MM.1S (cell line): Measurements from ENCODE around the gene CMTR1.

ENCODE experiments used
- DNase-seq: peaks from one replicate; pipeline ENCODE4 v3.0.0-alpha.2; 2015
- H2AFZ ChIP-seq: fragments of 300-600 bp; sonication (generic); 2 replicates; pipeline ENCODE4 v1.6.0; 2016; ENCODE audit warnings: antibody characterized with exemption, low read length
- H3F3A ChIP-seq: fragments of 300-600 bp; sonication (generic); 2 replicates; pipeline ENCODE4 v1.6.1; 2016; ENCODE audit warnings: mild to moderate bottlenecking, antibody characterized with exemption, low read length, moderate library complexity, mixed read lengths; ENCODE audit not compliant: insufficient read depth
- H3K27ac ChIP-seq: fragments of 300-600 bp; sonication (generic); 2 replicates; pipeline ENCODE4 v1.5.1; 2016; ENCODE audit warnings: mild to moderate bottlenecking, low read length
- H3K27me3 ChIP-seq: fragments of 300-600 bp; sonication (generic); replicated peaks from 2 replicates; pipeline ENCODE4 v1.6.0; 2016; ENCODE audit warnings: low read length; ENCODE audit not compliant: insufficient read depth
- H3K36me3 ChIP-seq: fragments of 300-600 bp; sonication (generic); replicated peaks from 2 replicates; pipeline ENCODE4 v1.6.1; 2016; ENCODE audit warnings: mild to moderate bottlenecking, low read length, mixed read lengths; ENCODE audit not compliant: insufficient read depth
- H3K4me1 ChIP-seq: fragments of 300-600 bp; sonication (generic); 2 replicates; pipeline ENCODE4 v1.6.1; 2016; ENCODE audit warnings: low read length, mixed read lengths
- H3K4me2 ChIP-seq: fragments of 300-600 bp; sonication (generic); 2 replicates; pipeline ENCODE4 v1.6.0; 2016; ENCODE audit warnings: low read depth, low read length
- H3K4me3 ChIP-seq: fragments of 300-600 bp; sonication (generic); 2 replicates; pipeline ENCODE4 v1.5.1; 2016; ENCODE audit warnings: low read length, mixed read lengths
- H3K79me2 ChIP-seq: fragments of 300-600 bp; sonication (generic); 2 replicates; pipeline ENCODE4 v1.6.1; 2016; ENCODE audit warnings: mixed run types, low read length, mixed read lengths
- H3K9ac ChIP-seq: fragments of 300-600 bp; sonication (generic); 2 replicates; pipeline ENCODE4 v1.6.1; 2016; ENCODE audit warnings: low read length, mixed read lengths
- H3K9me2 ChIP-seq: fragments of 300-600 bp; sonication (generic); replicated peaks from 2 replicates; pipeline ENCODE4 v1.6.1; 2016; ENCODE audit warnings: mild to moderate bottlenecking, low read length, mixed read lengths; ENCODE audit not compliant: insufficient read depth
- H3K9me3 ChIP-seq: fragments of 300-600 bp; sonication (generic); replicated peaks from 2 replicates; pipeline ENCODE4 v1.6.1; 2016; ENCODE audit warnings: mild to moderate bottlenecking, low read length, mixed read lengths; ENCODE audit not compliant: insufficient read depth
- H4K20me1 ChIP-seq: fragments of 300-600 bp; sonication (generic); 2 replicates; pipeline ENCODE4 v1.6.1; 2016; ENCODE audit warnings: mild to moderate bottlenecking, low read length, moderate library complexity, mixed read lengths; ENCODE audit not compliant: insufficient read depth
- CTCF ChIP-seq: fragments of 300-600 bp; sonication (generic); IDR thresholded peaks from 2 replicates; pipeline ENCODE4 v1.5.1; 2016; ENCODE audit warnings: antibody characterized with exemption, low read length, mixed read lengths
- EZH2 ChIP-seq: fragments of 300-600 bp; sonication (generic); optimal IDR thresholded peaks from 2 replicates; pipeline ENCODE3; 2017; ENCODE audit warnings: low read depth, mild to moderate bottlenecking, antibody characterized with exemption, low read length, mixed read lengths
- EZH2phosphoT487 ChIP-seq: fragments of 300-600 bp; sonication (generic); IDR thresholded peaks from 2 replicates; pipeline ENCODE4 v1.6.1; 2018; ENCODE audit warnings: antibody characterized with exemption, low read length

CMTR1 gene

GRCh38 chr6:37503309-37503965, 70.4 kb downstream of the CMTR1 start:
- no peaks in the 10 kb centered on the region for H3K9me3 ChIP-seq
- H3K27ac ChIP-seq: no peak overlapping the region
- no peaks in the 10 kb centered on the region for H4K20me1 ChIP-seq
- no peak overlapping the region for H3K4me3 ChIP-seq
- no peaks in the 10 kb centered on the region for H3K36me3 ChIP-seq
- DNase-seq: no peak
- H3K4me2 ChIP-seq: no peak overlapping the region
- no peak for TF ChIP-seq CTCF
- TF ChIP-seq EZH2: no peak
- no peak for TF ChIP-seq EZH2phosphoT487
- no peak overlapping the region for H2AFZ ChIP-seq
- peaks cover 5% of the 10 kb centered on the region; the same call in 1 of the 2 replicates for H3K4me1 ChIP-seq
- no peaks in the 10 kb centered on the region for H3F3A ChIP-seq
- H3K9me2 ChIP-seq: no peaks in the 10 kb centered on the region
- H3K79me2 ChIP-seq: peaks cover 9% of the 10 kb centered on the region
- no peak overlapping the region for H3K9ac ChIP-seq
- H3K27me3 ChIP-seq: no peaks in the 10 kb centered on the region

DNA sequence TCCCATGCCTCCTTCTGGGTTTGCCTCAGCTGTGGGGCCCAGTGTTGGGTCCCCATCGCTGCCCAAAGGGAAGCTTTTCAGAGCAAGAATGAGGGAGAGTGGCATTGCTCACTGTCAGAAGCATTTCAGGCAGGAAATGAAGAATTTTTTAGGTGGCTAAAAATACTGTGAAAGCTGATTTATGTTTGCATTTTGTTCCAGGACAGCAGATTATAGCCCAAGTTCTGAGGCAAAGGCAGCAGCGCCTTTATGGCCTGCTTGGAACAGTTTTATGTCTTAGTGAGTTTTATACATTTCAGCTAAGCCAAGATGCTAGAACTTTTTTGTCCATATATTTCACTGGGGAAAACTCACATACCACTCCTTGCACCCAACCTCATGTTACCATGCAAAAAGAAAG, 71.0 kb downstream of the CMTR1 start:
- DNase-seq: no peak
- TF ChIP-seq EZH2 (no peak), CTCF (no peak), EZH2phosphoT487 (no peak)
- no peaks in the 10 kb centered on the region for H3F3A ChIP-seq
- H3K9me2 ChIP-seq: no peaks in the 10 kb centered on the region
- H3K4me3 ChIP-seq: no peak overlapping the region
- H3K9ac ChIP-seq: no peak overlapping the region
- peaks cover 5% of the 10 kb centered on the region for H3K79me2 ChIP-seq
- no peaks in the 10 kb centered on the region for H3K9me3 ChIP-seq
- H3K27me3 ChIP-seq: no peaks in the 10 kb centered on the region
- peaks cover 1% of the 10 kb centered on the region; the same call in 1 of the 2 replicates for H3K4me1 ChIP-seq
- H3K27ac ChIP-seq: no peak overlapping the region
- H2AFZ ChIP-seq: no peak overlapping the region
- H3K4me2 ChIP-seq: no peak overlapping the region
- H4K20me1 ChIP-seq: no peaks in the 10 kb centered on the region
- H3K36me3 ChIP-seq: no peaks in the 10 kb centered on the region

DNA sequence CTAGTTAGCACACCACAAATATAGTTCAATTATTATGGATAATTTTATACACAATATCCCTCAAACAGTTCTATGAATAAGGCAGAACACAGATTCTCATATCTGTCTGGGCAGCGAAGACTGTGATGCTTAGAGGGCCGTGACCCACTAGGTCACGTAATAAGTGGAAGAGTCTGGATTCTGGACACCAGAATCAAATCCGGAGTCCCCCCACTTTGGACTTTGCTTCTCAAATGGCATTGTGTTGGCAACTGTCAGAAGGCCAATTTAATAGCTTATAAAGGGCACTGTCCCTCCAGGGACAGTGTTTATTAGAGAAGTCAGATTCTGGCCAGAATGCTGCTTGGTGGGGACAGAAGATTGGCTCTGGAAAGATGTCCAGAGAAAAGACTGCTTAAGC, 73.5 kb downstream of the CMTR1 start:
- Histone ChIP-seq H3K4me1 (no peaks in the 10 kb centered on the region), H3K4me3 (no peak overlapping the region), H3K36me3 (no peaks in the 10 kb centered on the region), H3K9ac (no peak overlapping the region), H3K4me2 (no peak overlapping the region), H3F3A (no peaks in the 10 kb centered on the region), H2AFZ (no peak overlapping the region), H3K27me3 (no peaks in the 10 kb centered on the region), H4K20me1 (no peaks in the 10 kb centered on the region), H3K9me2 (no peaks in the 10 kb centered on the region), H3K9me3 (no peaks in the 10 kb centered on the region), H3K79me2 (no peaks in the 10 kb centered on the region), H3K27ac (no peak overlapping the region)
- TF ChIP-seq EZH2phosphoT487 (no peak), CTCF (no peak), EZH2 (no peak)
- no peak for DNase-seq
